NCI-H2081 treated with DMSO at 0.1 percent for 48 hours (cell line): ENCODE results near the gene TBCK.
"Not testable (repeated sequence)": the region's sequence is repeated elsewhere in the genome, so short reads cannot be mapped to it uniquely, and the experiment has no call there.

ENCODE experiments used
- DNase-seq: peaks from one replicate; lab custom pipeline; 2025; lab: John Stamatoyannopoulos, UW

TBCK gene

GRCh38 chr4:106114270-106114669, 201.7 kb downstream of the TBCK start:
- no peak for DNase-seq

DNA sequence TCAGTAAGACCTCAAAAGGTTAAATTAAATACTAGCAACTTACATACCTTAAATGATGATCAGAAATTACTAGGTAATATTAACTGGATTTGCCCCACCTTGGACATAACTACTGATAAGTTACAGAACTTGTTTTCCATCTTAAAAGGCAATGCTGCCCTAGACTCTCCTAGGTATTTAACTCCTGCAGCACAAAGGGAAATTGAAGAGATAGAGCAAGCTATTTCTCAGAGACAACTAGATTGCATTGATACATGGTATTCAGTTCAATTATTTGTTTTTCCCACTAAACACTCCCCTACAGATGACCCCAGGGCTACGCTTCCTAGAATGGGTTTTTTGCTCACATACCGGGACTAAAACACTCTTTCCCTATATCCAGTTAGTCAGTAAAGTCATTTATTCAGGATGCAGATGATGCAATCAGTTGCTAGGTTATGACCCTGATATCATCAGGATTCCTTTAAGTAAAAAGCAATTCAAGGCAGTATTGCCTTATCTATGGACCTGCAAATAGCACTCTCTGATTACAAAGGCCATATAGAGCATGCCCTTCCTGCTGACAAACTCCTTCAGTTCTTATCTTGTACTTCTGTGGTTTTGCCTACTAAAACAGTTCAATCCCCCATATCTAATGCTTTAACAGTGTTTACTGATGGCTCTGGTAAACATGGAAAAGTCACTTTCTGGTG, 204.1 kb downstream of the TBCK start:
- not testable (repeated sequence) for DNase-seq

GRCh38 chr4:106109929-106110328, 206.1 kb downstream of the TBCK start:
- DNase-seq = no peak

DNA sequence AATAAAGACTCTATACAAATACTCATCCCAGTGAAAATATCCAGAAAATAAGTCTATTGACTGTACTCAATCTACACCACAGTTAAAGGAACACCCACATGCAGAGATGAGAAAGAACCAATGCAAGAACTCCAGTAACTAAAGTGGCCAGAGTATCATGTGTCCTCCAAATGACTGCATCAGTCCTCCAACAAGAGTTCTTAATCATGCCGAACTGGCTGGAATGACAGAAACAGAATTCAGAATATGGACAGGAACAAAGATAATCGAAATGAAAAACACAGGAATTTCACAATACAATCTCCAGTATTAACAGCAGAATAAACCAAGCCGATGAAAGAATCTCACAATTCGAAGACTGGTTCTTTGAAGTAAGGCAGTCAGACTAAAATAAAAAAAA, 210.3 kb downstream of the TBCK start:
- no peak for DNase-seq

- DNase-seq = no peak
Measured at GRCh38 chr4:106104276-106104675, 211.7 kb downstream of the TBCK start.

GRCh38 chr4:106096454-106096853, 219.6 kb downstream of the TBCK start:
- DNase-seq = no peak

DNA sequence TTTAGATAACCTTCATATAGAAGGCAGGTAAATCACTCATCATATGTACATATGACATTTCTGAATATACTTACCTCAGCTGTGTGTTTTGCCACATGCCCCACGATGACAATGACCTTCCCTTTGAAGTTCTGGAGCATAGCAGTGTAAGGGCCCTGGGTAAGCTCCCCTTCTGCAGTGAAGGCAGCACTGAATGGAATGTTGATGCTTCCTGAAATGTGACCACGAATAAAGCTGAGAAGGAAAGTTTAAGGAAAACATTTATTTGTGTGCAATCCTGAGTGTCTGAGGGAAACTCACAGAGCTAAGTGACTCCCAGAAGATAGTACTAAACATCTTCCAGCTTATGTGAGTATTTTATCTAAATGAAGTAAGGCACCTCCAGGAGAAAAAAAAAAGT, 220.6 kb downstream of the TBCK start:
- DNase-seq = no peak

DNA sequence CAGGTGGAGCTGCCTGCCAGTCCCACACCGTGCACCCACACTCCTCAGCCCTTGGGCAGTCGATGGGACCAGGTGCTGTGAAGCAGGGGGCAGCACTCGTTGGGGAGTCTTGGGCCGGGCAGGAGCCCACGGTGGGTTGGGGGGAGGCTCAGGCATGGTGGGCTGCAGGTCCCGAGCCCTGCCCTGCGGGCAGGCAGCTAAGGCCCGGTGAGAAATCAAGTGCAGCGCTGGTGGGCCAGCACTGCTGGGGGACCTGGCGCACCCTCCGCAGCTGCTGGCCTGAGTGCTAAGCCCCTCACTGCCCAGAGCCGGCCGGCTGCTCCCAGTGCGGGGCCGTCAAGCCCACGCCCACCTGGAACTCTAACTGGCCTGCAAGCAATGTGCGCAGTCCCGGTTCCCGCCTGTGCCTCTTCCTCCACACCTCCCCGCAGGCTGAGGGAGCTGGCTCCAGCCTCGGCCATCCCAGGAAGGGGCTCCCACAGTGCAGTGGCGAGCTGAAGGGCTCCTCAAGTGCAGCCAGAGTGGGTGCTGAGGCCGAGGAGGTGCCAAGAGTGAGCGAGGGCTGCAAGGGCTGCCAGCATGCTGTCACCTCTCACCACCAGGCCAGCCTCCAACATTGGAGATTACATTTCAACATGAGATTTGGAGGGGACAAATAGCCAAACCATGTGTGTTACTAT, 223.5 kb downstream of the TBCK start:
- DNase-seq = no peak

GRCh38 chr4:106090826-106091225, 225.2 kb downstream of the TBCK start:
- no peak for DNase-seq

DNA sequence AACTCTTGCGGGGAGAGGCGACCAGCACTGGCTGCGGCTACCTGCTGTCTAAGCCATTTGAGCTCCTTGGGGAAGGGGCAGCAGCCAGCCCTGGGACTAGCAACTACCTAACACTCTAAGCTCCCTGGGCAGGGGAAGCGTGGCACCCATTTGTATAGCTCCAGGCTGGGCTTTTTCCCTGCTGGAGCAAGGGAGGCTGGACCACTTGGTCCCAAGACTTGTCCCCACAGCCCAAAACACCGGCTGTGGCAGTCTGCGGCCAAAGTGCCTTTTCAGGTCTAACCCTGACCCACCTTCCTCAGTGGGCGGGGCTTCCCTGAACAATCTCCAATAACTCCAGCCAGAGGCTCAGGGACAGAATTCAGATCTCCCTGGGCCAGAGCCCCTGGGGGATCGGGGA, 232.9 kb downstream of the TBCK start:
- DNase-seq = no peak

- no peak for DNase-seq
Measured at GRCh38 chr4:106080376-106080775, 235.6 kb downstream of the TBCK start.

DNA sequence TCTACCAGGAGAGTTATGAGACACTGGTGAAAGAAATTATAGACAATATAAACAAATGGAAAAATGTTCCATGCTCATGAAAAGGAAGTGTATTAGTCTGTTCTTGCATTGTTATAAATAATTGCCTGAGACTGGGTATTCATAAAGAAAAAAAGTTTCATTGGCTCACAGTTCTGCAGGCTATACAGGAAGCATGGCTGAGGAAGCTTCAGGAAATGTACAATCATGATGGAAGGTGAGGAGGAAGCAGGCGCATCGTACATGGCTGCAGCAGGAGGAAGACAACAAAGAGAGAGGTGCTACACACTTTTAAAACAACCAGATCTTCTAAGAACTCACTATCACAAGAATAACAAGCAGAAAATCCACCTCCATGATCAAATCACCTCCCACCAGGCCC, 236.4 kb downstream of the TBCK start:
- DNase-seq = no peak

GRCh38 chr4:106065018-106065417, 251.0 kb downstream of the TBCK start:
- no peak for DNase-seq

- DNase-seq = no peak
Measured at GRCh38 chr4:106063009-106063408, 253.0 kb downstream of the TBCK start.

DNA sequence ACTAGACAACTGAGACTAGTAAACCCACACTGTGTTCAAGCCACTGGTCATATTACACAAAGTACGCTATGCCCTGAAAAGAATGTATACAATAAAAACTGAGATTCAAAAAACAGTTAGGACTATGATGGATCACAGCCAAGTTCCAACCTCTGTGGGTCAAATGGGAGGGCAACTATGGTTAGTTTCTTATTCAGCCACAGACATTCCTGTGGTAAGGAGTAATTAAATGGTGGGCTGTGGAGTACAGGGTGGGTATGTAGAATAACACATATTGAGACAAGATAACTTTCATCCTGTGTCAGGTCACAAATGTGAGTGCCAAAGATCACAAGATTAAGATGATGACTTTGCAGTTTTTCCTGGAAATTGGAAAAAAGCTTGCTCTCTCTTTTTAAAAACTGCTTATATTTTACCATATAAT, 253.5 kb downstream of the TBCK start:
- DNase-seq = no peak

GRCh38 chr4:106058921-106059320, 257.1 kb downstream of the TBCK start:
- no peak for DNase-seq

GRCh38 chr4:106056914-106057313, 259.1 kb downstream of the TBCK start:
- DNase-seq = no peak

GRCh38 chr4:106051514-106051913, 264.5 kb downstream of the TBCK start:
- DNase-seq = no peak

- no peak for DNase-seq
Measured at GRCh38 chr4:106049490-106049889, 266.5 kb downstream of the TBCK start.

GRCh38 chr4:106048250-106048971, 267.6 kb downstream of the TBCK start:
- DNase-seq = no peak

DNA sequence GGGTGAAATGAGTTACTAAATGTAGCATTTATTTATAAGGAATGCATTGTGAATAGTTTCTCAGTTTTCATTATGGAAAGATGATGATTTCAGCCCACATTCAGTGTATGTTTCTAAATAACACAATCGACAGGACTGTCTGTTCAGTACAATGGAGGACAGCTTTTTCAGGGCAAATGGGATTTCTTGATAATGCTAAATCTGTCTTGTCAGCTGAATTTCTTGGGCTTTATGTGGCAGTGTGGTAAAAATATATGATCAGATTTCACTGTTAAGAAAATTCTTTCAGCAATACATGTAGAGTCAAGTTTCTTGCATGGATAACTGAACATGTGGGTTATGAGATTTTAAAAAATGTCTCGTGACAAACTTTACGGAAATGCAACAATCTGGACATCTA, 269.9 kb downstream of the TBCK start:
- no peak for DNase-seq

DNA sequence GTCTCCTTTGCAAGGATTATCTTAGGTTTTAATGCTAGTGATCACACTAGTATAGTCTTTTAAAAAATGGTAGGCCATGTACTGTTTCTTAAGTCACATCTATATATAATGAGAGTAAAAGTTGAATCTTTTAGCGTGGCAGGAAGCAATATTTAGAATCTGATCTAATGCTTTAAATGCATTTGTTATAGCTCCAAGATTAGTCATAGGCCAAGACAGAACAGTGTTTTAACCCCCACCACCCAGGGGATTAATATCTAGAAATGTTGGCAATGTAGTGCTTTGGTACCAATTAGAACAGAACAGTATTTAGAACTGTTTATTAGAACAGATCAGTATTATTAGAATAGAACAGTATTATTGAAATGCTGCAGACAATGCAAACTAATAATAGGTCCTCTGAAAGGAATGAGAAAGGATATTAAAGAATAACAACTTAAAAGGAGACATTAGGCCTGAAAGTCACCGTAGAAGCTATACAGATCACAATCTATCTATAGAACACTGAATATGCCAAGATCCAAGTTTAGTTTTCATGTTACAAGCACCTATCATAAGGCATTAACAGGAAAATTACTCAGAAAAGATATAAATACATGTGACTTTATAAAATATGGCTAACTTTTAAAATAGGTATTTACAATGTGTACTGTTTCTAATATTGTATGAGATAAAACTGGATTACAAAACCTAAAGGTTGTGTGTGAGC, 274.6 kb downstream of the TBCK start:
- DNase-seq = no peak

- DNase-seq = no peak
Measured at GRCh38 chr4:106039796-106040195, 276.2 kb downstream of the TBCK start.
